ENCODE results near the gene SPDYC.

- TF ChIP-seq MAX (IDR thresholded peaks at IDR 0.05) = no peak
- TF ChIP-seq RXRA (CRISPR knock-in tag; IDR thresholded peaks at IDR 0.05) = no peak
Measured at GRCh38 chr11:65163684-65164083, 6.3 kb upstream of the SPDYC start.

All from HepG2 (cell line).